Activated CD4-positive, alpha-beta T cell treated with anti-CD3 and anti-CD28 coated beads, Interleukin-2, amount 50 U/mL, for 1 hour (primary cell): Measurements from ENCODE around the gene SRBD1.

Experiments
- DNase-seq: peaks from one replicate; pipeline ENCODE4 v3.0.0-alpha.2; 2020

The SRBD1 gene

GRCh38 chr2:45412754-45413379, 198.2 kb downstream of the SRBD1 start:
- no peak for DNase-seq

- DNase-seq: no peak
Observed at GRCh38 chr2:45409677-45410076, 201.4 kb downstream of the SRBD1 start.

GRCh38 chr2:45406621-45407020, 204.4 kb downstream of the SRBD1 start:
- no peak for DNase-seq

- DNase-seq: no peak
Observed at GRCh38 chr2:45404807-45405297, 206.2 kb downstream of the SRBD1 start.

- DNase-seq: no peak
Observed at GRCh38 chr2:45403036-45403435, 208.0 kb downstream of the SRBD1 start.

- DNase-seq: no peak
Observed at GRCh38 chr2:45401431-45401922, 209.6 kb downstream of the SRBD1 start.

- DNase-seq: no peak
Observed at GRCh38 chr2:45399040-45399784, 211.9 kb downstream of the SRBD1 start.

GRCh38 chr2:45397292-45397691, 213.8 kb downstream of the SRBD1 start:
- no peak for DNase-seq

- DNase-seq: no peak
Observed at GRCh38 chr2:45396671-45397070, 214.4 kb downstream of the SRBD1 start.

GRCh38 chr2:45394842-45395241, 216.2 kb downstream of the SRBD1 start:
- DNase-seq: no peak

GRCh38 chr2:45394216-45394615, 216.9 kb downstream of the SRBD1 start:
- DNase-seq: no peak

- DNase-seq: no peak
Observed at GRCh38 chr2:45391866-45392265, 219.2 kb downstream of the SRBD1 start.

- no peak for DNase-seq
Observed at GRCh38 chr2:45390861-45391260, 220.2 kb downstream of the SRBD1 start.

- no peak for DNase-seq
Observed at GRCh38 chr2:45390441-45390840, 220.6 kb downstream of the SRBD1 start.

- DNase-seq: no peak
Observed at GRCh38 chr2:45388541-45389100, 222.4 kb downstream of the SRBD1 start.

GRCh38 chr2:45382744-45383143, 228.3 kb downstream of the SRBD1 start:
- DNase-seq: no peak

GRCh38 chr2:45380131-45380836, 230.8 kb downstream of the SRBD1 start:
- DNase-seq: no peak

- DNase-seq: no peak
Observed at GRCh38 chr2:45379399-45380087, 231.5 kb downstream of the SRBD1 start.

GRCh38 chr2:45373534-45373933, 237.5 kb downstream of the SRBD1 start:
- no peak for DNase-seq

- no peak for DNase-seq
Observed at GRCh38 chr2:45370369-45370768, 240.7 kb downstream of the SRBD1 start.

- no peak for DNase-seq
Observed at GRCh38 chr2:45368792-45369191, 242.3 kb downstream of the SRBD1 start.

GRCh38 chr2:45361666-45362065, 249.4 kb downstream of the SRBD1 start:
- no peak for DNase-seq

- DNase-seq: no peak
Observed at GRCh38 chr2:45354776-45355175, 256.3 kb downstream of the SRBD1 start.
